HG03175 (cell line): ENCODE measurements around the gene GGA1.
"Not testable (repeated sequence)": the region's sequence is repeated elsewhere in the genome, so short reads cannot be mapped to it uniquely, and the experiment has no call there.

Source experiments
- ATAC-seq: cut with Tn5 transposase; IDR thresholded peaks from one replicate; pipeline ENCODE4 v1.9.1; 2021; ENCODE audit warnings: mild to moderate bottlenecking, moderate library complexity; ENCODE audit not compliant: unreplicated experiment

Gene GGA1

GRCh38 chr22:37643225-37643847, 34.7 kb downstream of the GGA1 start:
- ATAC-seq, result peak; percentile 55

GRCh38 chr22:37647317-37647716, 38.7 kb downstream of the GGA1 start:
- no peak for ATAC-seq

- no peak for ATAC-seq
These were observed 39.3 kb downstream of the GGA1 start for GRCh38 chr22:37647928-37648327.

GRCh38 chr22:37650463-37651136, 42.0 kb downstream of the GGA1 start:
- no peak for ATAC-seq

- ATAC-seq, result no peak
These were observed 46.1 kb downstream of the GGA1 start for GRCh38 chr22:37654563-37655251.

GRCh38 chr22:37655252-37655563, 46.6 kb downstream of the GGA1 start:
- no peak for ATAC-seq

GRCh38 chr22:37656583-37656982, 47.9 kb downstream of the GGA1 start:
- not testable (repeated sequence) for ATAC-seq

- no peak for ATAC-seq
These were observed 49.0 kb downstream of the GGA1 start for GRCh38 chr22:37657590-37658132.

- ATAC-seq, result peak; percentile 88
These were observed 49.8 kb downstream of the GGA1 start, which contains the start of gene PDXP for GRCh38 chr22:37658133-37659065. Gene PDXP (plus strand): TSS chr22:37658723. CDS start chr22:37658783, 60 bp downstream.

- ATAC-seq, result no peak
These were observed 50.6 kb downstream of the GGA1 start for GRCh38 chr22:37659066-37659896.

GRCh38 chr22:37659897-37660708, 51.5 kb downstream of the GGA1 start:
- ATAC-seq, result no peak

GRCh38 chr22:37660709-37661045, 52.0 kb downstream of the GGA1 start:
- ATAC-seq, result no peak

- ATAC-seq, result no peak
These were observed 52.7 kb downstream of the GGA1 start for GRCh38 chr22:37661160-37661924.

- no peak for ATAC-seq
These were observed 53.4 kb downstream of the GGA1 start for GRCh38 chr22:37662039-37662438.

- ATAC-seq, result no peak
These were observed 55.0 kb downstream of the GGA1 start for GRCh38 chr22:37663521-37664140.

GRCh38 chr22:37664249-37665101, 55.8 kb downstream of the GGA1 start:
- no peak for ATAC-seq

- ATAC-seq, result no peak
These were observed 56.9 kb downstream of the GGA1 start for GRCh38 chr22:37665487-37665886.
